ENCODE data around the gene HSD17B12.

Gene HSD17B12

DNA sequence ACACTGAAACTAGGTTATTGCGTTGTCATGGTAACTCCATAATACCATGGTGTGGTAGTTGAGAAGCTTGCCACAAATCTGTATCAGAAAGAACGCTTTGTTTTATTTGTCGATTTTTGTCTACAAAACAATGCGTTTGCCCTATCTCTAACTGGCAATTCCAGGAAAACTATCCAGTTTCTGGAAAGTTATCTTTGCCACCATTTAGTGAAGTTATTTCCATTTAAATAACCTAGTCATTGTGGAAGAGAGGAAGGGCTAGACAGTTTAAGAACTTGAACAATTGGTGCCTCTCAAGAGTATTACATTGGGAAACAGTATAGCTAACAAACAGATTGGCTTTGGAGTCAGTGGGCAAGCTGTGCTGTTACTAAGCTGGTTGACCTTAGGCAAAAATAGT lies 7.9 kb downstream of the HSD17B12 start:
- no peak for DNase-seq (ENCODE audit: low spot score)

DNA sequence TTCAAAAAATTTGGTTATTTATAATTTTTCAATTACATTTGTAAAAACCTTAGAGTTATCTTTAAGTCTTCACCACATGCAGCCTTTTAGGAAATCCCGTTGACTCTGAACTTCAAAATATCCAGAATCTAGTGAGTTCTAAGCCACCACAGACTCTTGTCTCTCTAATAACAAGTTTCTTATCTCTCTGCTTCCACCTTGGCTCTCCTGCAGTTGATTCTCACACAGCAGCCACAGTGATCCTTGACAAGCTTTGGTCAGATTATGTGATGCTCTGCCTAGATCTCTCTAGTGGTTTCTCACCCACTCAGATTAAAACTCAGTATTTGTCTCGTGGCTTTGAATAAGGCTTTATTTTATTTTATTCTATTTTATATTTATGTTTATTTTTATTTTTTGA lies 8.6 kb downstream of the HSD17B12 start:
- no peak for DNase-seq (ENCODE audit: low spot score)

DNA sequence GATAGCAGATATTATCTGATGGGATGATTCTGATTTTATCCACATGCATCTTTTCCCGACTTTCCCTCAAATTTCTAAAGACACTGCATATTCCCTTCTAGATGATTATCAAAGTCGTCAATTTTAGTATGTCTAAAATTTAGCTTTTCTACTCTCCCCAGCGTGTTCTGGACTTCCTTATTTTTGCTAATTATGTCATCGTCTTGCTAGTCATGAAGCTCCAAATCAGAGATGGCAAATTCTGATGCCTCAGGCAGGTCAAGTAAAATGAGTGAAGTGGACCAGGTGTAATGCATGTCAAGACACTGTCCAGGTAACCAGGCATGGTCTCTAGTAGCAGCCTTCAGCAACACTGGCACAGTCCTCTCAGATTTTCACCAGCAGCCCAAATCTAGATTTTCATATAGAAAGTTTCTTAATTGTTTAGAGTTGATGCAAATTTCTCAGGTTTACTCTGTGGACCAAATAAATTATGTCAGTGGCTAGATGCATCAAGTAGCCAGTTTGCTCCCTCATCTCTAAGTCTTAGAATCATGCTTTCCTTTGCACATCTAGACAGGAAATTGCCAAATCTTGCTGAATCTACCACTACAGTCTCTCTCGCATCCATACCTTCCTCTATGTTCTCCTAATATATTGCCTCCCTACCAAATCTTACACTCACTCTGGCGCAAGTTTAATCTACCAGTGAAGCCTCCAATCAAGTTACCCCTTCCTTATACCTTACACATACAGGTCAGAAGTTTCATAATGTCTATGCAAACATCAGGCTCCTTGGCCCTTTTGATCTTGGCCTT lies 10.6 kb downstream of the HSD17B12 start:
- DNase-seq (ENCODE audit: low spot score) = no peak

DNA sequence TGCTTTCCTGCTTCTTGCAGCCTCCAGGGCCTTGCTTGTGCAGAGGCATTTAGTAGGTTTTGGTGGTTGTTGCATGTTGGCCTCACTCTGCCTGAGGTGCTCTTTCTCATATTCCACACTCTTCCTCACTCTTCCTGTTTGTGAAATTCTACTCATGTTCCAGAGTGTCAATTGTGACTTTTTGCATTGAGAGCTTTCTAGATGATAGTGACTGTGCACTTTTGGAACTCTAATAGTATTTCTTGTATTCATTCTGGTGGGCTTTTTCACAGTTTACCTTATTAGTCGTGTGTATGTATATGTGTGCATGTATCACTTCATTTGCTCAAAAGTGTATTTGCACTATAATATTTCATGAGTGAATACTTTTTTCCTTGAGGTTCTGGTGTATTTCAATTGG lies 11.3 kb downstream of the HSD17B12 start:
- DNase-seq (ENCODE audit: low spot score) = no peak

DNA sequence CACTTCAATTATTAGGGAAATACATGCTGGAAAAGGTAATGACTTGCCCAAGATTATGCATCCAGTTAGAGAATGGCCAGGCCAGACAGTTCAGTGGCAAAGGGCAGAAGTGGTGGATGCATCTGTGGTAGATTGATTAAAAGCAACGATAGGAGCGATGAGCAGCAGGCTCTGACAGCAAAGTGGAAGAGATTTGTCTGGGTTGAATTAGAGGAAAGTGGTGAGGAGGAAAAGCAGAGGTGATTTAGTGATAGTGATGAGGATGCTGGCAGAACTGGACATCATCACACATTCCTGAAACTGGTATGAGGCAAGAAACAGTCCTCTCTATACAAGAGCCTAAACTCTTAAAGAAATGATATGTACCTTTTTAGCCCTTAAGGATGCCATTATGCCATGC lies 12.5 kb downstream of the HSD17B12 start:
- no peak for DNase-seq (ENCODE audit: low spot score)

DNA sequence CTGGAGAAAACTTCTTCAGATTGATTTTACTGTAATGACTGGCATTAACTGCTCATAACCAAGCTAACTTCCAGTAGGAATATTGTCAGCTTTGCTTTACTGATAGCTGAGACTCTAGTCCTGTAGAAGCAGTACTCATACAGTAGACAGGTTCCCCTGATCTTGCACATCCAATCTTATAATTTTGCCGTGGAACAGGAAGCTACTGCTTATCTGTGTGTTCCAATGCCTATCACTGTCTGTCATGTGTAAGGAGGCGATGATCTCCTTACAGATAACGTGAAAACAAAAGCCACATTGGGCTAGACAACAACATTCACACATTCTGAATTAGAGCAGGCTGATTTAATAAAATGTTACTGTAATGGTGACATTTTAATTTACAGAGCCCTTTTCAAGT lies 13.2 kb downstream of the HSD17B12 start:
- DNase-seq (ENCODE audit: low spot score) = no peak

DNA sequence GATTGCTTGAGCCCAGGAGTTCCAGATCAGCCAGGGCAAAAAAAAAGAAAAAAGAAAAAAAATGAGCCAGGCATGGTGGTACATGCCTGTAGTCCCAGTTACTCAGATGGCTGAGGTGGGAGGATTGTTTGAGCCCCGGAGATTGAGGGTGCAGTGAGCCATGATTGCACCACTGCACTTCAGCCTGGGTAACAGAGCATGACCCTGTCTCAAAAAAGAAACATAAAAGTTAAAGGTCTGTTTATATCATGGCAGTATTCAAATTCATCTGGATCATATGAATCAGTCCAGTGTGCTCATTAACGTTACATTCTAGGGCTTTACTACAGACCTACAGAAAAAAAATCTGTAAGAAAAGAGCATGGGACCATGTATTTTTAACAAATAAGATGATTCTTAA lies 13.9 kb downstream of the HSD17B12 start:
- DNase-seq (ENCODE audit: low spot score) = no peak

DNA sequence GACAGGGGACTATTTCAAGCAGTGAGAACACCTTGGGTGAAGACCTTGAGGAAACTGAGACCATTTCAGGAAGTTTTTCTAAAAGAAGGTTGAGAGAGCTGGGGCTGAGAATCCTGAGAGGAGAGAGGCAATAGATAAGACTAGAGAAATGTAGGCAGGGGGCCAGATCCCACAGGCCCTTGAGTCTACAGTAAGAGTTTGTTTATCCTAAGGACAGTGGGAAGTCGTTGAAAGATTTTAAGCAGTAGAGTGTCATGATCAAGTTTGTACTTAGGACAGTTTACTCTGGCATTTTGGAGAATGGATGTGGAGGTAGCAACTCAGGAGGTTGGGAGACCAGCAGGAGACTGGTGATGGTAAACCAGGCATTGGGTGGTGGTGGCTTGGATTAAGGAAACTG lies 17.1 kb downstream of the HSD17B12 start:
- DNase-seq (ENCODE audit: low spot score) = no peak

DNA sequence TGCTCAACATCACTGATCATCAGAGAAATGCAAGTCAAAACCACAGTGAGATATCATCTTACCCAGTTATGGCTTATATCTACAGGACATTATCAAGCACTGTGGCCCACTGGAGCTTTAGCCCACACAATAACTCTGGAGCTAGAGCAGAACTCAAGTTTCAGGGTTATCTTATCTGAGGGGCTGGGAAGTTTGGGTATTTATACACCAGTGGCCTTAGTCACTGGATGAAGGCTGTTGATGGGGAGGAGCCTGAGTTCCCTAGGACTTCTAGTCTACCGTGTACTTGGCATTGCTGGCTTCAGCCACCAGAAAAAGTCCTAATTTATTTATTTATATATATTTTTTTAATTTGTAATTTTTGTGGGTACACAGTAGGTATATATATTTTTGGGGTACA lies 19.3 kb downstream of the HSD17B12 start:
- DNase-seq (ENCODE audit: low spot score) = no peak

DNA sequence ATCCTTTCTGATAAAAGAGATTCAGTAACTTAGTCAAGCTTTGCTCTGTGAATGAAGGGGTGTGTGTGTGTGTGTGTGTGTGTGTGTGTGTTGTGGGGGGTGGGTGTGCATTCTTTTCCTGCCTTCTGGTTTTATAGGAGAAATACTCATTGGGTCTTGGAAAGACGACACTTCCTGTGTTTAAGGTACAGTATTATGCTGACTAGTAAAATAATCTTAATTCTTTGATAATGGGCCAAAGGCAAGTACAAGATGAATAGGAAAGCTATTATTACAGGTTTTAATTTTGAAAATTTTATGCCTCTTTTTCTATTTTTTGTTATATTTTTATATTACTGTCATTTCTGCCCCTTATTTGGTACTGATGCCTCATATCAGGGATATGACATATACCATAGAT lies 26.1 kb downstream of the HSD17B12 start:
- DNase-seq (ENCODE audit: low spot score) = no peak

DNA sequence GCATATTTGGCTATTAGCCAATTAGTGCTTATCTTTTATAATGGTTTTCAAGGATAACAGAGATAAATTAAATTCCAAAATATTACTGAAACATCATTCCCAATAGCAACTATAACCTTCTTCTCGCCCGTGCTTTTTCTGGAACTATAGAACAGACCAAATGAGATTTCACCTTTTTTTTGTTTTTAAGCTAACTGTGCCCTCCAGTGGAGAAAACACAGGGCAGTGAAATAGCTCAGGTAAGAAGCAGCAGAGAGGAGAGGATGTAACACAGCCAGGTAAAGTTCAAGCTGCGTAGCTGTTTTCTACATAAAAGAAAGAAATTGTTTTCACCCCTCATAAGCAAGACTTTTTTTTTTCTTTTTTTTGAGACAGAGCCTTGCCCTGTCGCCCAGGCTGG lies 28.2 kb downstream of the HSD17B12 start:
- DNase-seq (ENCODE audit: low spot score) = no peak

DNA sequence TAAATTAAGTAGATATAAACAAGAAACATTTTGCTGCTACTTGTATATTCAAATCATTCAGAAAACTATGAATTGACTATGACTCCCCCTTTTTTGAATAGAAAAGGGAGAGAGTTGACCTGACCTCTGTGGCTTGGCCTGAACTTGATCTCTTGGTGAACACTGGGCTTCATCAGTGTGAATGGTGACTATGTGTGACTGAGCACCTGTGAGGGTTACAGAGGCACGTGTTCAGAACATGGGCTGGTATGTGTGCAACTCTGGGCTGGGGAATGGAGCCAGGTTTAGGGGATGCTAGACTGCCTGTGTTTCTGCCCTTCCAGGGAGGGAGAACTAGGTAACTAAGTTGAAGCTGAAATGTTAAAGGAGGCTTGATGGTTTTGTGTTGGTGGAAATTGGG lies 29.2 kb downstream of the HSD17B12 start:
- no peak for DNase-seq (ENCODE audit: low spot score)

DNA sequence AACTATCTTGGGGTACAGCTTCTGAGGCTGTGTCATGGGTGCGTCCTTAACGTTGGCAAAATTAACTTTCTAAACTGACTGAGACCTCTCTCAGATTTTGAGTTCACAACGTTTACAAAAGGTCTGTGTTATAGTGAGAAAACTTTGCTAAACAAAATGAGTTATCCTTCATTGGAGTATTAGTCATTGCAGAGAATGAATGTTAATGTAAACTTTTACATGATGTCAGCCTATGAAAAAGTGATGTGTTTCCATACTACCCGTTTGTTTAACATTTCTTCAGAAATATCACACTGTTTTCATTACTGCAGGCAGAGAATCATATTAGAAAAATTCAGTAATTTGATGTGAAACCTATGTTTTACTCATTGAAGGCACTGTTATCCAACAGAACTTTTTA lies 32.1 kb downstream of the HSD17B12 start:
- no peak for DNase-seq (ENCODE audit: low spot score)

DNA sequence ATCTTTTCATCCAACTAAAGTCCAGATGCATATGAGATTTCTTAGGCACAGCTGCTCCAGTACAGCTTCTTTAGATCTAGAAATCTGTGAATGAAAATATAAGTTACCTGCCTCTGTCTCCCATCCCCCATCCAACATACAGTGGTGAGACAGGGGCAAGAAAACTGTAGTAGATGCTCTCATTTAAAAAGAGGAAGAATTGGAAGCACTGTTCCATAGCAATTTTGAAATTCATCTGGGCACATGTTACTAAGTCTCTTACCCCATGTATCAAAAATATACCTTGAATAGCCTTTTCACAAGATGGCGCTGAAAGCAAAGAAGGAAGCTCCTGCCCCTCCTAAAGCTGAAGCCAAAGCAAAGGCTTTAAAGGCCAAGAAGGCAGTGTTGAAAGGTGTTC lies 37.8 kb downstream of the HSD17B12 start:
- no peak for DNase-seq (ENCODE audit: low spot score)

DNA sequence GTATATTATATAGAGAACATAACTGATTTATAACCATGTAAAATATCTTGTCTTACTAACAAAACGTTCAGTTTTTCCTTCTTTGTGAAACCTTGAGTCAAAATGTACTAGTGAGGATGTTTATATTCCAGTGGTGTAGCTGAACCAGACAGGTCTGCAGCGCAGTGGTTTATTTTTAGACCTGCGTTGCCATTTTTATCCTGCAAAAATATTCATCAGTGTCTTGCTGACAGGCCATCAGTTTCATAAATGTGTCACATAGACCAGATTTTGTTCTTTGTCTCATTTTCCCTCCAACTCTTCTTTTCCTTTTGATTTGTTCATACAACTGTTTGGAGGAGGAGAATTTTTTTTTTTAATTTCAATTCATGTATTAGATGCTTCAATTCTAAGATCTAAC lies 43.1 kb downstream of the HSD17B12 start:
- DNase-seq (ENCODE audit: low spot score) = no peak

DNA sequence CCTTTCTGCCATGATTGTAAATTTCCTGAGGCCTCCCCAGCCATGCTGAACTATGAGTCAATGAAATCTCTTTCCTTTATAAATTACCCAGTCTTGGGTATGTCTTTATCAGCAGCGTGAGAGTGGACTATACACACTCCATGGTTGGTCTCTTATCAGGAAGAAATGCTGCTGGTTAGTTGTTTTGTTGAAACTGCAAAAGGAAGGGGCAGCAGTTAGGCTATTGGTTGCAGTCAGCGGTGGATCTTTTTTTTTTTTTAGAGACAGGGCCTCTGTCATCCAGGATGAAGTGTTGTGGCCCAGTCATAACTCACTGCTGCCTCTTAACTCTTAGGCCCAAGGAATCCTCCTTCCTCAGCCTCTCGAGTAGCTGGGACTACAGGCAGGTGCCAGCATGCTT lies 51.7 kb downstream of the HSD17B12 start:
- no peak for DNase-seq (ENCODE audit: low spot score)

DNA sequence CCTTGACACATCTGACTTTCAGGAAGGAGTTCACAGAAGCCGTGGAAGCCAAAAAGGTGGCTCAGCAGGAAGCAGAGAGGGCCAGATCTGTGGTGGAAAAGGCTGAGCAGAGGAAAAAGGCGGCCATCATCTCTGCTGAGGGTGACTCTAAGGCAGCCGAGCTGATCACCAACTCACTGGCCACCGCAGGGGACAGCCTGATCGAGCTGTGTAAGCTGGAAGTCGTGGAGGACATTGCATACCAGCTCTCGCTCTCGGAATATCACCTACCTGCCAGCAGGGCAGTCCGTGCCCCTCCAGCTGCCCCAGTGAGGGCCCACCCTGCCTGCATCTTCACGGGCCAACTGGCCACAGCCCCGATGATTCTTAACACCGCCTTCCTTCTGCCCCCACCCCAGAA lies 53.7 kb downstream of the HSD17B12 start:
- no peak for DNase-seq (ENCODE audit: low spot score)

DNA sequence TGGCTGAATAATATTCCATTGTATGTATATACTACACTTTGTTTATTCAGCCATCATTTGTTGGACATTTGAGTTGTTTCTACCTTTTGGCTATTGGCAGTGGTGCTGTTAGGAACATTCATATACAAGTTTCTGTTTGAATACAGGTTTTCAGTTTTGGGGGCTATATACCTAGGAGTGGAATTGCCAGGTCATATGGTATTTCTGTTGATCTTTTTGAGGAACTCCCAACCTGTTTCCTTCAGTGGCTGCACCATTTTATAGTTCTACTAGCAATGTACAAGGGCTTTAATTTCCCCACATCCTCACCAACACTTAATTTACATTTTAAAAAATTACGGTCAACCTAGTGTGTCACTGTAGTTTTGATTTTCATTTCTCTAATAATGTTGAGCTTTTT lies 54.6 kb downstream of the HSD17B12 start:
- DNase-seq (ENCODE audit: low spot score) = no peak

DNA sequence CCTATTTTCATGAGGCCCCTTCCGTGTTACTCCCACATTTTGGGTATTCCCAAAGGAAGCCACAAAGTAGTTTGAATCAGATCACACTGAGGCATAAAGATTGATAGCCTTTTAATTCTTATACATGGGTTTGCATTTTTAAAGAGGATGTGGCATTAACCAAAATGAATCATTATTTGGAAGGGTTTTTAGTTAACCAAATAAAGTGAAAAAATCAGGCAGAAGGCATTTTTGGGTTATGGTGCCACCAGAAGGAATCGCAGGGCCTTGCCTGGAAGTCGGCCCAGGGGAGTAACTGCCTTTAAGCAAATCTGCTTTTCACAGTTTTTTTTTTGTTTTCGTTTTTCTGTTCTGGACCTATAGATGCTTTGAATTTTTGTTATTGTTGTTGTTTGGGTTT lies 55.4 kb downstream of the HSD17B12 start:
- DNase-seq (ENCODE audit: low spot score) = peak; percentile 68

DNA sequence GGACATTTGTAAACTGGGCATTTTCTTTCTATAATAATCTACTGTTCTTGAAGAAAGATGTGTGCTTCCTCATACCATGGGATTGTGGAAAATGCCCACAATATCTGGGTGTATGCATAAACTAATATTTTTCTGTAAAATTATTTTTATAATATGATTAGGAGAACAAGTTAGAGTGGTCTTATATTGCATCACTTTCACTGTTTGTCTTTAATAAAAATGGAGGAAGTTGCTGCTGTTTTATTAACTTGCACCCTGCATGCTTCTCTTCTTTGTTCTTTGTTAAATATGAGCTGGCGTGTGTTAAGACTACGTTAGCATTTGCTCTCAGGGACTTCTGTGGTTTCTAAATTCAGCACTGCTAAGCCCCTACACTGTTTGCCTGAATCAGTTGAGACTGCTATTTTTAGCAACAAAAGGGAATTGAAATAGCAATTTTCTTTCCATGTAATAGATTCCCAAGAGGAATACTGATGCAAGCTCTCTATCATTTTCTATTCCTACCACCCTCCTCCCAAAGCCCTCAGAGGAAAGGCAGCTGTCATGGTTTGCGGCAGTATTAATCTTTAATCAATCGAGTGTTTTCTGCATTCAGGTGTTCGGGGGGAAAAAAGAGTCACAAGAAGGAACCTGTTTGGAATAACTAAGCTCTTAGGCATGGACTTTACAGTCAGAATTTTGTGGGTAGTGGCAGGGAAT lies 56.1 kb downstream of the HSD17B12 start:
- peak; percentile 30 for DNase-seq (ENCODE audit: low spot score)

DNA sequence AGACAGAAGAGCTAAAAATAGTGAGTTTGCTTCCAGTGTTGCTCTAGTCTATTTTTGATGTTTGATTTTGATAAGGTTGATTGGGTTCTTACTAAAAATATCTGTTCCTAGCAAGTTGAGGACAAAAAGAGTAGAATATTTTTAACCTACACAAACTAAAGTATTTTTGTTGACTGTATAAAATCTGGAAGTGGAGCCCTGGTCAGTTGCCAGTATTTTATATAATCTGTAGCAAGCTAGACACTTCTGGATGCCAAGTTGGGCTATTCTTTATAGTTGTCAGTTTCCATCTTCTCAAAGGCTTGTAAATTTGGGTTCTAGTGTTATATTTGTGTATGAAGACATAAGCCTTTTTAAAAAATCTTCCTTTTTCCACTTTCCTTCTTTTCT lies 56.7 kb downstream of the HSD17B12 start:
- no peak for DNase-seq (ENCODE audit: low spot score)

DNA sequence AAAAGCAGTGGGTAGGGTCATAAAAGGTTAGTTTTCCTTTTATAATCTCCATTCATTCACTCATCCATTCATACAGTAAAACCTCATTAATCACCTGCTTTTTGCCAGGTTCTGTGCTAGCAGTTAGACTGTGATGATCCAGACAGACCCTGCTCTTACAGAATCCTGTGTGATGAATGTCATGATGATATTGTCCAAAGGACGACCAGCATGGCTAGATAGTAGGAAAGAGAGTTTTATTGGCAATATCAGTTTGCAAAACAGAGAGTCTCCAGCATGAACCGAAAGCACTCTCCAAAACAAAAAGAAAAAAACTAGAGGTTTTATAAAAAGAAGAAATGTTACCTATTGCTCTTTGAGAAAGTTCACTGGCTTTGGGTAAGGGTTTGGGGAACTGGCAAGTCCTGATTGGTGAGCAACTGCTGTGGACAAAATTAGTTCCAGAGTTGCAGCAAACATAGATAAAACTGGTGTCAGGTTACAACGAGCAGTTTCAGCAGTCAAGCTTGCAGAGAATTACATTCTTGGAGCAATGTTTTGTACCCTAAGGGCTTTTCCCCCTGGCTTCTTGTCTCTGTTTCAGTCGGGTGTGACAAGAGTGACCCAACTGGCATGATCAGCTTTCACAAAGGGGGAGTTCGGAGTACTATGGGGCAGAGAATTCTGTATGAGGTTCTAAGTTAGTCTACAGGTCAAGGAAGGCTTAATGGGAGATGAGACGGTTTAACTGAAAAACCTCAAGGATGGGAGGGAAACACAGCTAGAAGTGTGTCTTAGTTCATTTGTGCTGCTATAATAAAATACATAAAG lies 58.3 kb downstream of the HSD17B12 start:
- DNase-seq (ENCODE audit: low spot score) = peak; percentile 81

DNA sequence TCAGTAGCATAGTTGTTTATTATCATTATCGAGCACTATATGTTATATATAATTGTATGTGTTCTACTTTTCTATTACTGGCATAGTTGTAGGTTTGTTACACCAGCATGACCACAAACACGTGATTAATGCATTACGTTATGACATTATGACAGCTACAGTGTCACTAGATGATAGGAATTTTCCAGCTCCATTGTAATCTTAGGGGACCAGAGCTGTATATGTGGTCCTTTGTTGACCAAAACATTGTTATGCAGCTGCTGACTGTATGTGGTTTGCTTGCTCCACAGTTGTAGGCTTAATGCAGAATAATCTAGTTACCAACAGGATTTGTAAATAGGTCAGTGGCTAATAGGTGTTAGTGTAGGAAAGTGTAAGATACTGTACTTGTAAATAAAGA lies 66.1 kb downstream of the HSD17B12 start:
- DNase-seq (ENCODE audit: low spot score) = no peak

Data from AG20443 (cell line).